SK-N-SH (cell line): ENCODE measurements around the gene S100A5. TPM values are rescaled to one million over a fixed set of nuclear protein-coding genes. Genes with fewer than 3 reads are reported as not detected.
A peak's percentile ranks its signal among the peaks of the same experiment; 100 is the strongest.

Source experiments
- CTCF ChIA-PET: fragments of 300-600, 350-600 bp; formaldehyde crosslinking; extraction: SDS; loops from one replicate; lab custom pipeline; 2021; lab: Yijun Ruan, JAX
- POLR2A ChIA-PET: fragments of 350-600 bp; sonication (Branson Sonifier 250); formaldehyde crosslinking; extraction: SDS; loops from one replicate; lab custom pipeline; 2020; ENCODE audit warnings: antibody characterized with exemption, inconsistent platforms; lab: Yijun Ruan, JAX
- DNase-seq: peaks from one replicate; pipeline ENCODE4 v3.0.0; 2012
- H2AFZ ChIP-seq: fragments of 200-600 bp; sonication (generic); 2 replicates; pipeline ENCODE4 v1.8.1; 2016; ENCODE audit warnings: antibody characterized with exemption, mild to moderate bottlenecking, low read depth
- H3F3A ChIP-seq: fragments of 200-600 bp; sonication (generic); replicated peaks from 2 replicates; pipeline ENCODE3; 2016; ENCODE audit warnings: antibody characterized with exemption, mild to moderate bottlenecking; ENCODE audit not compliant: insufficient read depth
- H3K27ac ChIP-seq, 2 experiments: fragments of 200-500 bp in 1 of 2; fragments of 200-600 bp in 1 of 2; sonication (Bioruptor generic) in 1 of 2; sonication (generic), shearing (Covaris generic) in 1 of 2; 2 replicates each; pipeline versions ENCODE4 v1.5.1 to v1.6.1; 2014 to 2016; ENCODE audit warnings: low read depth in 2 of 2, inconsistent platforms in 1 of 2, low read length in 1 of 2, mild to moderate bottlenecking in 1 of 2, mixed read lengths in 1 of 2
- H3K27me3 ChIP-seq: fragments of 200-600 bp; sonication (generic), shearing (Covaris generic); 2 replicates; pipeline ENCODE4 v1.6.1; 2016; ENCODE audit warnings: mixed run types; ENCODE audit not compliant: insufficient read depth
- H3K36me3 ChIP-seq, 2 experiments: fragments of 200-500 bp in 1 of 2; fragments of 200-600 bp in 1 of 2; sonication (Bioruptor generic) in 1 of 2; sonication (generic) in 1 of 2; replicated peaks in 1 of 2; 2 replicates each; pipeline versions ENCODE3 to v1.5.1; 2014 to 2016; ENCODE audit warnings: low read length in 1 of 2, mild to moderate bottlenecking in 1 of 2; ENCODE audit not compliant: insufficient read depth in 2 of 2, control insufficient read depth in 1 of 2
- H3K4me1 ChIP-seq, 2 experiments: fragments of 200-500 bp in 1 of 2; fragments of 200-600 bp in 1 of 2; sonication (Bioruptor generic) in 1 of 2; sonication (generic), shearing (Covaris generic) in 1 of 2; 2 replicates each; pipeline versions ENCODE4 v1.5.1 to v1.6.1; 2014 to 2016; ENCODE audit warnings: low read depth in 1 of 2, low read length in 1 of 2, mixed run types in 1 of 2; ENCODE audit not compliant: insufficient read depth in 2 of 2, control insufficient read depth in 1 of 2
- H3K4me2 ChIP-seq: fragments of 200-600 bp; sonication (generic), shearing (Covaris generic); 2 replicates; pipeline ENCODE4 v1.6.1; 2017; ENCODE audit warnings: mixed run types
- H3K4me3 ChIP-seq, 2 experiments: fragments of 200-500 bp in 1 of 2; fragments of 200-600 bp in 1 of 2; sonication (Bioruptor generic) in 1 of 2; sonication (generic), shearing (Covaris generic) in 1 of 2; 2 replicates each; pipeline versions ENCODE4 v1.5.1 to v1.8.1; 2014 to 2016; ENCODE audit warnings: low read depth in 2 of 2, inconsistent platforms in 1 of 2, low read length in 1 of 2, mild to moderate bottlenecking in 1 of 2, mixed read lengths in 1 of 2, moderate library complexity in 1 of 2
- H3K79me2 ChIP-seq: fragments of 200-600 bp; sonication (generic); 2 replicates; pipeline ENCODE4 v1.8.1; 2017; ENCODE audit warnings: mild to moderate bottlenecking; ENCODE audit not compliant: insufficient read depth
- H3K9ac ChIP-seq: fragments of 200-600 bp; sonication (generic); 2 replicates; pipeline ENCODE4 v1.6.1; 2017; ENCODE audit warnings: mixed run types
- H3K9me2 ChIP-seq: fragments of 200-600 bp; sonication (generic); 2 replicates; pipeline ENCODE4 v1.6.1; 2017; ENCODE audit warnings: mixed run types
- H3K9me3 ChIP-seq: fragments of 200-600 bp; sonication (generic); 2 replicates; pipeline ENCODE4 v1.6.1; 2017; ENCODE audit warnings: mixed run types, mild to moderate bottlenecking, moderate library complexity
- H4K20me1 ChIP-seq: fragments of 200-600 bp; sonication (generic); 2 replicates; pipeline ENCODE4 v1.6.1; 2017; ENCODE audit warnings: mild to moderate bottlenecking, mixed run types; ENCODE audit not compliant: insufficient read depth
- ELF1 ChIP-seq: IDR thresholded peaks from 2 replicates; pipeline ENCODE4 v1.4.0; 2012
- EP300 ChIP-seq, 2 experiments: IDR thresholded peaks; 2 replicates each; pipeline versions ENCODE4 v1.4.0 to v1.6.1; 2012; ENCODE audit warnings: borderline replicate concordance in 1 of 2, low read depth in 1 of 2, low read length in 1 of 2
- FOXM1 ChIP-seq: IDR thresholded peaks from 2 replicates; pipeline ENCODE4 v1.4.0; 2012; ENCODE audit warnings: low read depth, mild to moderate bottlenecking
- GABPA ChIP-seq: IDR thresholded peaks from 2 replicates; pipeline ENCODE4 v1.4.0; 2012; ENCODE audit warnings: low read depth, mild to moderate bottlenecking
- RAD21 ChIP-seq: IDR thresholded peaks from 2 replicates; pipeline ENCODE4 v1.6.1; 2012; ENCODE audit warnings: mild to moderate bottlenecking, low read length
- SMC3 ChIP-seq: IDR thresholded peaks from 2 replicates; pipeline ENCODE4 v1.6.1; 2012; ENCODE audit warnings: low read depth, low read length, improper control_type of control experiment
- TCF12 ChIP-seq: IDR thresholded peaks from 2 replicates; pipeline ENCODE4 v1.4.0; 2012
- TEAD4 ChIP-seq: IDR thresholded peaks from 2 replicates; pipeline ENCODE4 v1.4.0; 2012; ENCODE audit warnings: mild to moderate bottlenecking, borderline replicate concordance; ENCODE audit not compliant: insufficient read depth
- WGBS: methylation state at CpG from one replicate; pipeline ENCODE4 v1.1.6; 2017; ENCODE audit warnings: low lambda C conversion rate; 5-methylcytosine and 5-hydroxymethylcytosine counted together
- polyA plus RNA-seq, 3 experiments: library from polyadenylated mRNA; depleted of rRNA; stranded (reverse); fragments of >200 nt; gene quantifications; 2 replicates each; pipeline ENCODE4 v1.2.3, GENCODE V29; 2012
- TF ChIP-seq, protein P1 (sequence below): IDR thresholded peaks from 2 replicates; pipeline ENCODE4 v1.6.1; 2012; ENCODE audit warnings: mild to moderate bottlenecking, low read depth, low read length, moderate library complexity
- TF ChIP-seq, protein P2 (sequence below): IDR thresholded peaks from 2 replicates; pipeline ENCODE4 v1.4.0; 2012; ENCODE audit warnings: low read depth, borderline replicate concordance
- TF ChIP-seq, protein P3 (sequence below): fragments of 200-600 bp; sonication (generic); IDR thresholded peaks from 2 replicates; pipeline ENCODE4 v1.6.1; 2017; ENCODE audit warnings: antibody characterized with exemption, mild to moderate bottlenecking, moderate library complexity

S100A5 gene
- polyA plus RNA-seq, 1 of the 3 experiments (the other 2 are of a cell fraction) = 0.15 TPM

DNA sequence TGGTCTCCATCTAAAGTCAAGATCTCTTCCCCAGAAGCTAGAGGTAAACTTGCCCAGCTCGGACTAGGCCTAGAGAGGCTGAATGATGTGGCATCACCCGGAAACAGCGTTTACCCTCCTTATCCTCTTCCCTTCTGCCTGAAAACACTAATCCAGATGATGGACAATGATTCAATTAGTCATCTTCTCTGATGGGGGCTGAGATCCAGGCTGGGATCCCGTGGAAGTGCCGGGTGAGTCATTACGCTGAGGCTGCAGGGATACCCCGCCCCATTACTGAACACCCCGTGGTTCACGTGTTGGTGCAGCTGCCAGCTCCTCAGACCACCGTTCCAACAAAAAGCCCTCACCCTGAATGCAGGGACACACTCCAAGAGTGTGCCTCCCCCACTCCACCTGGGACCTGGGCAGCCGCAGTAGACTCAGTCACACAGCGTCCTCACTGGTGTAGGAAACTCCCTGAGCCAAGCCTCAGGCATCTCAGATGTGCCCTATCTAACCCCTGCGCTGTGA is 7.0 kb downstream of the S100A5 start (continued):
- TF ChIP-seq, protein P1, sequence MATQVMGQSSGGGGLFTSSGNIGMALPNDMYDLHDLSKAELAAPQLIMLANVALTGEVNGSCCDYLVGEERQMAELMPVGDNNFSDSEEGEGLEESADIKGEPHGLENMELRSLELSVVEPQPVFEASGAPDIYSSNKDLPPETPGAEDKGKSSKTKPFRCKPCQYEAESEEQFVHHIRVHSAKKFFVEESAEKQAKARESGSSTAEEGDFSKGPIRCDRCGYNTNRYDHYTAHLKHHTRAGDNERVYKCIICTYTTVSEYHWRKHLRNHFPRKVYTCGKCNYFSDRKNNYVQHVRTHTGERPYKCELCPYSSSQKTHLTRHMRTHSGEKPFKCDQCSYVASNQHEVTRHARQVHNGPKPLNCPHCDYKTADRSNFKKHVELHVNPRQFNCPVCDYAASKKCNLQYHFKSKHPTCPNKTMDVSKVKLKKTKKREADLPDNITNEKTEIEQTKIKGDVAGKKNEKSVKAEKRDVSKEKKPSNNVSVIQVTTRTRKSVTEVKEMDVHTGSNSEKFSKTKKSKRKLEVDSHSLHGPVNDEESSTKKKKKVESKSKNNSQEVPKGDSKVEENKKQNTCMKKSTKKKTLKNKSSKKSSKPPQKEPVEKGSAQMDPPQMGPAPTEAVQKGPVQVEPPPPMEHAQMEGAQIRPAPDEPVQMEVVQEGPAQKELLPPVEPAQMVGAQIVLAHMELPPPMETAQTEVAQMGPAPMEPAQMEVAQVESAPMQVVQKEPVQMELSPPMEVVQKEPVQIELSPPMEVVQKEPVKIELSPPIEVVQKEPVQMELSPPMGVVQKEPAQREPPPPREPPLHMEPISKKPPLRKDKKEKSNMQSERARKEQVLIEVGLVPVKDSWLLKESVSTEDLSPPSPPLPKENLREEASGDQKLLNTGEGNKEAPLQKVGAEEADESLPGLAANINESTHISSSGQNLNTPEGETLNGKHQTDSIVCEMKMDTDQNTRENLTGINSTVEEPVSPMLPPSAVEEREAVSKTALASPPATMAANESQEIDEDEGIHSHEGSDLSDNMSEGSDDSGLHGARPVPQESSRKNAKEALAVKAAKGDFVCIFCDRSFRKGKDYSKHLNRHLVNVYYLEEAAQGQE = no peak
- TF ChIP-seq EP300 (IDR thresholded peaks at IDR 0.05; ENCODE audit: borderline replicate concordance in 1 of 2, low read depth in 1 of 2, low read length in 1 of 2) (peak in 1 of 2 experiments; percentile 69; a peak in 1 of 4 replicates), TCF12 (peak; percentile 80), TEAD4 (0 out of 2 replicates have a peak, but pooled peaks have one; percentile 35), GABPA (peak; percentile 51), ELF1 (peak; percentile 37)
- TF ChIP-seq, protein P2, sequence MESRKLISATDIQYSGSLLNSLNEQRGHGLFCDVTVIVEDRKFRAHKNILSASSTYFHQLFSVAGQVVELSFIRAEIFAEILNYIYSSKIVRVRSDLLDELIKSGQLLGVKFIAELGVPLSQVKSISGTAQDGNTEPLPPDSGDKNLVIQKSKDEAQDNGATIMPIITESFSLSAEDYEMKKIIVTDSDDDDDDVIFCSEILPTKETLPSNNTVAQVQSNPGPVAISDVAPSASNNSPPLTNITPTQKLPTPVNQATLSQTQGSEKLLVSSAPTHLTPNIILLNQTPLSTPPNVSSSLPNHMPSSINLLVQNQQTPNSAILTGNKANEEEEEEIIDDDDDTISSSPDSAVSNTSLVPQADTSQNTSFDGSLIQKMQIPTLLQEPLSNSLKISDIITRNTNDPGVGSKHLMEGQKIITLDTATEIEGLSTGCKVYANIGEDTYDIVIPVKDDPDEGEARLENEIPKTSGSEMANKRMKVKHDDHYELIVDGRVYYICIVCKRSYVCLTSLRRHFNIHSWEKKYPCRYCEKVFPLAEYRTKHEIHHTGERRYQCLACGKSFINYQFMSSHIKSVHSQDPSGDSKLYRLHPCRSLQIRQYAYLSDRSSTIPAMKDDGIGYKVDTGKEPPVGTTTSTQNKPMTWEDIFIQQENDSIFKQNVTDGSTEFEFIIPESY = peak; percentile 75; the same call in 1 of the 2 replicates

DNA sequence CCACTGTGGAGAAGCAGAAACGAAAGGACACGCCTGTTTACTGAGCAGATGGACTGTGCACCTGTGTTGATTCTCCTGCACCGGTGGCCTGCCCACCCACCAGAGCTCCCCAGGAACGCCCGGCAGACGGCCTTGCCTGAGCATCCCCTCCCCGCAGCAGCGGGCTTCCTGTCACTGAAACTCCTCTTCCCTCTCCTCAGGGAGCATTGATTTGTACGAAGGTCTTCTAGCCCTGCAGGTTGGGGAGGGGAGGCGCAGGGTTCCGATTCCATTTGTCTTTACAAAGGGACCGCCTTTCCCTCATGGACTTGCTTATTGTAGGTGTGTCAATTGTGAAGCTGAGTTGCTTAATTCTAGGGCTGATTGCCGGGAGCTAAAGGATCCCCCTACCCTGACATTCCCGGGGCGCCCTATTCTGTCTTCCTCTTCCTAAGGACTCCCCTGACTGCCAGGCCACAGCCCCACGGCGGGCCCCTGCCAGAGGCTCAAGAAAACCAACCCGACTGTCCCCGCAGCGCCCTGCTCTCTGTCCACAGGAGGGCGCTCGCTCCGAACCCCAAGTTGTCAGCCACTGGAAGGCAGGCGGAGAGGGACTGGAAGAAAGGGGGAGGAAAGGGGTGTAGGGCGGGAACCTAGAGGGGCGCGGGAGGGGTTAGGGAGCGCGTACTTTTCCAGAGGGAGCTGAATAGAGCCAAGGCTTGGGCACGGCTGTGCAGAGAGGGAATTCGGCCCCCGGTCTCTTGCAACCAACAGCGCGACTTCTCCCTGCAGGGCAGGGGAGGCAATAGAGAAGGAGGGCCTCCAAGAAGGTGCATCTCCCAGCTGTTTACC is 7.8 kb downstream of the S100A5 start:
- peak overlapping the region; percentile 95 for H3K4me2 ChIP-seq
- TF ChIP-seq RAD21 (0 out of 2 replicates have a peak, but pooled peaks have one; percentile 9), SMC3 (peak; percentile 11; the same call in 1 of the 2 replicates), FOXM1 (no peak), TEAD4 (no peak)
- TF ChIP-seq, protein P3, sequence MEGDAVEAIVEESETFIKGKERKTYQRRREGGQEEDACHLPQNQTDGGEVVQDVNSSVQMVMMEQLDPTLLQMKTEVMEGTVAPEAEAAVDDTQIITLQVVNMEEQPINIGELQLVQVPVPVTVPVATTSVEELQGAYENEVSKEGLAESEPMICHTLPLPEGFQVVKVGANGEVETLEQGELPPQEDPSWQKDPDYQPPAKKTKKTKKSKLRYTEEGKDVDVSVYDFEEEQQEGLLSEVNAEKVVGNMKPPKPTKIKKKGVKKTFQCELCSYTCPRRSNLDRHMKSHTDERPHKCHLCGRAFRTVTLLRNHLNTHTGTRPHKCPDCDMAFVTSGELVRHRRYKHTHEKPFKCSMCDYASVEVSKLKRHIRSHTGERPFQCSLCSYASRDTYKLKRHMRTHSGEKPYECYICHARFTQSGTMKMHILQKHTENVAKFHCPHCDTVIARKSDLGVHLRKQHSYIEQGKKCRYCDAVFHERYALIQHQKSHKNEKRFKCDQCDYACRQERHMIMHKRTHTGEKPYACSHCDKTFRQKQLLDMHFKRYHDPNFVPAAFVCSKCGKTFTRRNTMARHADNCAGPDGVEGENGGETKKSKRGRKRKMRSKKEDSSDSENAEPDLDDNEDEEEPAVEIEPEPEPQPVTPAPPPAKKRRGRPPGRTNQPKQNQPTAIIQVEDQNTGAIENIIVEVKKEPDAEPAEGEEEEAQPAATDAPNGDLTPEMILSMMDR = peak; percentile 62
- TF ChIP-seq, all 33 proteins: peak for 3
- Histone ChIP-seq H4K20me1 (peaks cover 4% of the 10 kb centered on the region; the same call in 1 of the 2 replicates), H3K79me2 (peaks cover 30% of the 10 kb centered on the region), H3K9ac (peak overlapping the region; percentile 98), H2AFZ (no peak overlapping the region), H3K9me3 (no peaks in the 10 kb centered on the region), H3K27me3 (no peaks in the 10 kb centered on the region), H3K36me3 (peaks cover 4 to 17% of the 10 kb centered on the region in 2 experiments), H3K27ac (peak overlapping the region; percentile 1 to 87; a peak in 3 of 4 replicates), H3K9me2 (no peaks in the 10 kb centered on the region), H3K4me1 (peaks cover 24 to 31% of the 10 kb centered on the region in 2 experiments; a peak in 3 of 4 replicates), H3K4me3 (peak overlapping the region in 1 of 2 experiments; percentile 79; a peak in 3 of 4 replicates), H3F3A (peaks cover 51% of the 10 kb centered on the region)
- POLR2A ChIA-PET = no interaction called here
- DNase-seq = no peak
- CTCF ChIA-PET = interaction anchor here (1.0 to 8.4 kb wide), 9 partner anchors 9 to 240 kb away, joined by 3 to 45 read pairs (median 4); no protein-coding TSS in a partner anchor
- 73% methylated on average over 30 of the region's 34 CpGs for WGBS
